ENCODE data around the gene UEVLD. TPM values are rescaled to one million over a fixed set of nuclear protein-coding genes. Genes with fewer than 3 reads are reported as not detected.
"Not testable (repeated sequence)": the region's sequence is repeated elsewhere in the genome, so short reads cannot be mapped to it uniquely, and the experiment has no call there.

UEVLD gene
- 10.5 and 11.3 TPM in 2 replicates for total RNA-seq (2014; rRNA removed; shearing (Covaris generic))

DNA sequence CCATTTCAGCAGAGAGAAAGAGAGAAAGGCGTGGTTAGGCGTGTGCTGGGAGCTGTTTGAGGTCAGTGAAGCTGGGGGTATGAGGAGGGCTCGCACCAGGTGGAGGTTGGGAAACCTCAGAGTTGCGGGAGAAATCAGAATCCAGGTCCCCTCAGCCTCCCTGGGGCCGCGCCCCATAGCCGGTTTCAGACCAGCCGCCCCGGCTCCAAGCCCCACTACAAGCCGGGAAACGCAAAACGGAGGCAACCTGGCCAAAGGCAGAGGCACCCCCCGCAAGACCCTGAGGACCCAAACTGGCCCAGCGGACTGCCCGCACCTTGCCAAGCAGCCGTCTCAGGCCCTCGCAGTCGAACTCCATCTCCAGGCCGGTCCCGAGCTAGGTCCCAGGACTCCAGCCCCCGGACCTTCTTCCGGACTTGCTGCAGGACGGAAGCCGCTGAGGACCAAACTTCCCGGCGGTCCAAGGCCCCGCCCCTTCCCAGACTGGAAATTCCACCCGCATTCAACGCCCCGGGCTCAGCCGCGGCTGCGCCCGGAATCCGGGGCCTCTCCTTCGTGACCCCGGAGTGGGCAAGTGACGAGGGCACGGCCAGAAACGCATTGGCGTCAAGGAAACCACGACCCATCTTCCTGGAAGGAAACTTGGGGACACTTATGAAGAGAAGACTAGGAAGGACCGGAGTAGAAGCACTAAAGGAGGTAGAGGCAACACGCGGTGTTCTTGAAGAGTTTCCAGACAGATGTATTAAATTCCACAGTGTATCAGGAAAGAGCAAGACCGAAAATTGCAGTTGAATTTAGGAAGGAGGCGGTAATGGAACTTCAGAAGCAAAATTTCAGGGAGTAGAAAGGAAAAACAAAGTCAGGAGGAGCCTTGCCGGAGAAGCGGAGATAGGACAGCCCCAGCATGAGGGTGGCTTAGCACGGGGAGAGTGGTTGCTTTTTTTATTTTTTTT, at the start of gene UEVLD:
Gene UEVLD (minus strand): TSS at position 438 of the 956 bp plus-strand sequence. CDS start 80 bp downstream, at position 358.
- peak; percentile 95 for DNase-seq (ENCODE audit: low spot score)

DNA sequence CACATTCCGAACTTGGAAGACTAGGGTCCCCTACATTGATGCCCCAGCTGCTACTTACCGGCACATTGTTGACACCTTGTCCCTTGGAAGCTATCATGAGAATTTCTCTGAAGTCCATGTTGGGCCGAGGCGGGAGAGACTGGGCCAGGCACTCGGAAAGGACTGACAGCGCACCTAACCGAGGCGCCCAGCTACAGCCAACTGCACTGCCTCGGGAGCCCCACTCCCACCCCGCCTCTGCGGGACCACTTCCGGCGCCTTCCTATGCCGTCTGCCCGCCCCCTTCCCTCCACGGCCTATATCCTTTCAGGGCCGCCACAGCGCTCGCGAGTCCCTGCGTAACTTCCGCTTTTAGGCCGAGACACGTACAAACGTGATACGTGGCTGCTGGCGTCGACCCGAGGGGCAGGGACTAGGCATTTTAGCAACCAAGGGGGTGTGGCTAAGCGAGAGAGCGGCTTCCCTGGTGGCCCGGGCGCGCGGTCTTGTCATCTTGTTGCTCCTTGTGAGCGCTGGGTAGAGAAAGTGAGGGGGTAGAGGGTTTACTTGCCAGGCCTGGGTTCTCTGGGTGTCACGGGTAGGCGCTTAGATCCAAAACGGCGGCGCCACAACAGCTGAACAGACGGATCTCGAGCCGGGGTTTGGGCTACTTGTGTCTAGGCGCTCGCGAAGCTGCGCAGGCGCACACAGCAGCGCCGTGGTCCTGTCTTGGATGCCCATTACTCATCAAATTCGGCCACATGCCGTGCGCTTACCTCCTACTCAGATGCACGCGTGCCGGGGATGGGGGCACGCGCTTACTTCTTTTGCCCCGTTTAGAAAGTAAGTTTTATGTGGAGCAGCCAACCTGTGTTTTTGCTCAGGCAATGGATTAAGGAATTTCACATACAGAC, 45.9 kb upstream of the UEVLD start, which contains the start of gene SPTY2D1:
Gene SPTY2D1 (minus strand): TSS at position 203 of the 893 bp plus-strand sequence. CDS start 85 bp downstream, at position 118.
- peak; percentile 99 for DNase-seq (ENCODE audit: low spot score)

DNA sequence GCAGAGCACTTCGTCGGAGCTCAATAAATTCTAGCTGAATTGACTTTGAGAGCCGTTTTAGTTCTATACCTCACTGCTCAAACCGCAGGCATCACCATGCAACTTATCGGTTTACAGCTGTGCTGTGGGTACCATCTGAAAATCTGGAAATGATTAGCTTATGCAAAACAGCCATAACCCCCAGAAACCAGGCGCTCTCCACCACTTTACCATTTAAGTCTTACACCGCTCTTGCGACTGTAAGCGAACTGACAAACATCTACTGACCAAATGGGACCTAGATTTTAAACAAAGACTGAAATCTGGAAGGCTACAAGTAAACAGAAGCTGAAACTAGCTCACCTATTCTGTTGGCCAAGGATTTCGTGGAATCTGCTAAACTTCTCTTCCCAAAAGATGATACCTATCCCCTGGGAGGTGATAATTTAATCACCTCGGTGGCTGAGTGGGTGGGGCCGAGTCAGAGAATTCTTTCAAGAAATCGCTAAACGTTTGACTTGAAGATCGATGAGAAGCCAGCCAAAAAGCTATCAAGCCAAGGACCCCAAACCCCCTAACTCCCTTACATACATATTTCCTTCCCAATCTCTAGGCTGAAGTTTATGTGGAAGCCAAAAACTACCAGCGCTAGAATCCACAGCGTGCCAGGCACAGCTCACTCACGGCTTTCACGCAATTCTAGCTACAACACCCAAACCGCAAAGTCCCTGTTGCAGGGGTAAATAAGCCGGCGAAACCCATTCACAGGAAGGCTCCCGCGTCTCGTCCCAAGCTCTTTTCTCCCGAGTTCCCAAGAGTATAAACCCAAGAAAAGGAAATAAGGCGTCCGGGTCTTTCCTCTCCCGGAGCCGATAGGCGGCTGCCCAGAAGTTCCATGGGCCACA, 45.0 kb upstream of the UEVLD start:
- DNase-seq (ENCODE audit: low spot score): no peak

DNA sequence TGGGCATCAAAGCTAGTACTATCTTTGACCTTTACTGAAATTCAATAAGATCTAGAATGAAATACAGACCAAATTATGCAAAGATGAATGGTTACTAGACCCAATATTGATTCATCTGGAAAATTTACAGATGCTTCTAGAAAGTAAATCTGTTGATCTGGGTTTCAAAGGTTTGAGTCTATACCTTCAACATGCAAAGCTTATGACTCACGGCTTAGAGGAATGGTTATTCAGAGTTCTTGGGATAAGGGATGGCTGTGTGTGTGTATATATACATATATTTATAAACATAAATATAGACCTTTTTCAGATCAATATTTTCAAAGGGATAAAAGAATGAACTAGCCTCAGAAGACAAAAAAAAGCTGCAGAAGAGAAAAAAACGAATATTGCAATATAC, 44.3 kb upstream of the UEVLD start:
- no peak for DNase-seq (ENCODE audit: low spot score)

DNA sequence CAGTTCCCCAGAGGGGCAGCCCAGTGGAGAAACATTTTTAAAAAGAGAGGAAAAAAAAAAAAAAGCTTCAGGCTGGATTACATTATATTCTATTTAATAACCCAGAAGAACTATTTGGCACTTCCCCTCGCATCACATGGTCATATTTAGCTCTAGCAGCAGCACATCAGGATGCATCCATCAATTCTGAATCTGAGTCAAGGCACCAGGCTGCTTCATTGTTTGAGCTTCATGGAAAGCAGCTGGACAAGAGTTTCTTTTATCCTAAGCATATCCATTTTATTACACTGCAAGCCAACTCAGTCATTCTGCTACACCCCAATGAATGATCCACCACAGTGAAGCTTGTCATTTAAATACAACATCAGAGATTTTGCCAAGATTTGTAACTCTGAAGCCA, 35.6 kb upstream of the UEVLD start:
- no peak for DNase-seq (ENCODE audit: low spot score)

DNA sequence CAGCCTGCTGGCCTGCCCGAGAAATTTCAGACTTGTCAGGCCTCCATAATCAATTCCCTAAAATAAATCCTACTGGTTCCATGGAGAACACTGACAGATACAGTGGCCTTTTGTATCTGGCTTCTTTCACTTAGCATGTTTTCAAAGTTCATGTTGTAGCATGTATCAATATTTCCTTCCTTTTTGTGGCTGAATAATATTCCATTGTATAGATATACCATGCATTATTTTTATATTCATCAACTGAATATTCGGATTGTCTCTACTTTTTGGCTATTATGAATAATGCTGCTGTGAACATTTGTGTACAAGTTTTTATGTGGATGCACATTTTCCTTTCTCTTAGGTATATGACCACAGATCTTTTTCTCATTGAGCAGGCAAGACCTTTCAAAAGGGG, 35.2 kb upstream of the UEVLD start:
- no peak for DNase-seq (ENCODE audit: low spot score)

DNA sequence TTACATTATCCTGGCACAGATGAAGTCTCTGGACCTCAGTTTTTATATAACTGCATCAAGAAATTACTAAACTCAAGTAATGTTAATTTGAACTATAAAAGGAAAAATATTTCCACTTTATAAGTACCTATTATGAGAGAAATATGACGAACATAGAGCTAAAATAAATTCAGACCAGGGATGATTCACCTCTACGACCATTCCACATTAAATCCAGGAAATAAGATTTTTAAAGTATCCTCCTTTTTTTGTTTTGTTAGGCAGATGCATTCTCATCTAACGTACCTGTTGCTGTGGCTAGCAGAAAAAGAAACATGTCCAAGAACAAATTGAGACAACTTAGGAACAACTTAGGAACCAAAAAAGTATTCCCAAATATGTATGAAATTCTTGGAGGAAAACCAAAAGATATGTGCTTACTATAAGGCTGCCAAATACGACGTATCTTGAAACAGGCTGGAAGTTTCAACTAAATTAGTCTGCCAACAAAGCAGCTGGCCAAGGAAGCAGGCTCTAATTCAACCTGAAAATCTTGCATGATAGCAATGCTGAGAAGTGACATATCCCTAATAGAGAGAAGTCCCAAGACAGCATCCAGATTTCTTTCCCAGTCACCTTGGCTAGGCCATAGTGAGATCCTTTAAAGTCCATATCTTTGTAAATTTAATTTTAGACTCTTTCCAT, 29.9 kb upstream of the UEVLD start:
- no peak for DNase-seq (ENCODE audit: low spot score)

DNA sequence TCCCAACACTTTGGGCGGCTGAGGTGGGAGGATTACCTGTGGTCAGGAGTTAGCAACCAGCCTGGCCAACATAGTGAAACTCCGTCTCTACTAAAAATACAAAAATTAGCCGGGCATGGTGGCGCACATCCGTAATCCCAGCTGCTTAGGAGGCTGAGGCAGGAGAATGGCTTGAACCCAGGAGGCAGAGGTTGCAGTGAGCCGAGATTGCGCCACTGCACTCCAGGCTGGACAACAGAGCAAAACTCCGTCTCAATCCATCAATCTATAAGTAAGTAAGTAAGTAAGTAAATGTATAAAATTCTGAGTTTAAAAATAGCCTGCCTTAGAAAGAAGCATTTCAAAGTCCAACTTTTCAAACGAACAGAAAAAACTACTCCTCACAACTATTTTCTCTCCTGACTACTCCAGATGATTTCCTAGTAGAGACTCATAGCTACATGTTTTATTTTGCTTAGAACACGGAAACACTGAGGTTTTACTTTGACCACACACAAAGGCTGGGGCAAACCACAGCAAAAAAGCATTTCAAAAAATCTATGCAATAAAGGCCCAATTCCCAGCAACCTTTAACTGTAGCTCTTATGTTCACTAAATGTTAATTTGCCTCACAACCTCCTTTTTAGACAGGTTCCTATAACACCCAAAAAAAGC, 29.3 kb upstream of the UEVLD start:
- DNase-seq (ENCODE audit: low spot score): no peak

DNA sequence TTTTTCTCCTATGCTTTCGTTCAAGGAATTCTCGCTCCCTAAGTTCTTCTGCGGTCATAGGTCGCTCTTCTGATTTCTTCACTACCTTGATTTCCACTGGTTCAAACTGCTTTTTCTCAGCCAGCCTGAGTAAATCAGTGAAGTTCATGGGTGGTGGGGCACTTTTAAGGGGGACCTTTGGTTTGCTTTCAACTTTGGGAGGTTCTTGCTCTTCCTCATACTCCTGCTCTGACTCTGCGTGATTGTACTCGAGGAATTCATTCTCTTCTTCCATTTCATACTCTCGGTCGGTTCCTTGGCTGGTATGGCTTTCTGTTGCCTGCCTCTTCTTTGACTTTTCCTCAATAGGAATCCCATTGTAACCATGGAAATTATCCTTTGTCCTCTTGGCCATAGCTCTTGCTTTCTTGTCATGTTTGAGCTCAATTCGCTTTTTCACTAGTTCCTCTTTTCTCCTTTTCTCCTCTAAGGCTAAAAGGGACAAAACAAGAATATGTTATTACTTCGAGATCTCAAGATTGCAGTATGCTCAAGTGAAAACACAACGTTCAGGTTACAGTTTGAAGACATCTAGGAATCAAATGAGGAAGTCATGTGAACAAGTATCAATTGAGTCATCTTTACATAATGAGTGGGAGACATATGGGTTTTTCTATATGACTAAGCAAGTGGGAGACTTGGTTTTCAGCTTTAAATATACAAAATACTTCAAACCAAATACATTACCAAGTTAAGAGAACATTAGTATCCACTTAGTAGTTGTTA, 27.3 kb upstream of the UEVLD start:
- DNase-seq (ENCODE audit: low spot score): no peak

DNA sequence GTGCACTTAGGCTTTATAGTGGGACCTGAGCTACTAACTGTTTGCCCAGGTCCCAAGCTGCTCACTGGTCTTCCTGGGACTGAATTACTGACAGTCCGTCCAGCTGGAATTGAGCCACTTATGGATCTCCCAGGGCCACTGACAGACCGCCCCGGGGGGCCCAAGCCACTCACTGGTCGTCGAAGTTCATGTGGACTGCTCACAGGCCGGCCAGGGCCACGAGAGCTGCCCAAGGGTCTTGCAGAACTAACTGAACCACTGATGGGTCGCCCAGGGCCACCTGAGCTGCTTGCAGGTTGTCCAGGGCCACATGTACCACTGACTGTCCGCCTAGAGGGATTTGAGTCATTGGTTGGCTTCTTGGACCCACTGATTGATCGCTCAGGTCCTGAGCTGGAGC, 26.1 kb upstream of the UEVLD start:
- no peak for DNase-seq (ENCODE audit: low spot score)

DNA sequence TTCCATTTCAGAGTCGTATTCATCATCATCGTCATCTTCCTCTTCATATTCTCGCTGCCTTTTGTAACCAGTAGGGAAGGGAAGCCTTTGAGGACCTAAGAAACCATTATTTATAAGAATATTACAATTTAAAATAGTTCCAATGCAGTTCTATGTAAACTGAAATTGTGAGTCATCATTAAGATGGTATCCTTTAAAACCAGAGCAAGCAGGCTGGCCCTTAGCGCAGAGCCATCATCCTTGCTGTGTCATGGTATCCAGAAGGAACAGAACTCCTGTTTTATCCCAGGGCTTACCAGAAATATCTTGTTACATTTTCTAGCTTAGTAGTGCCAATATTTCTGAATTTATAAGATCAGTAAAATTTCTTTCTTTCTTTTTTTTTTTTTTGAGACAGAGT, 23.9 kb upstream of the UEVLD start:
- no peak for DNase-seq (ENCODE audit: low spot score)

DNA sequence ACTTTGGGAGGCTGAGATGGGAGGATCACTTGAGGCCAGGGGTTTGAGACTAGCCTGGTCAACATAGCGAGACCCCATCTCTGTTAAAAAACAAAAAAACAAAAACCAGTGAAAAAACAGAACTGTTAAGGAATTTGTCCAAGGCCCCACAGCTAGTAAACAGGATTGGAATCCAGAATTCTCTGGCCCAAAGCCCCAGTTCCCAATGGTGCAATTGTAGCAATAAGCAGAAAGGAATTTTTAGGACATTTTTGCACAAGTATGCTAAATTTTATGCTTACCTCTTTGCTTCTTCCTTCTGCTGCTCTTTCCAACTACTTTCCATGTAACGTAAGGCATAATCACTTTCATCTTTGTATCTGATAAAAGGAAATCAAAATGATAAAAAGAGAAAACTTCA, 22.7 kb upstream of the UEVLD start:
- DNase-seq (ENCODE audit: low spot score): no peak

DNA sequence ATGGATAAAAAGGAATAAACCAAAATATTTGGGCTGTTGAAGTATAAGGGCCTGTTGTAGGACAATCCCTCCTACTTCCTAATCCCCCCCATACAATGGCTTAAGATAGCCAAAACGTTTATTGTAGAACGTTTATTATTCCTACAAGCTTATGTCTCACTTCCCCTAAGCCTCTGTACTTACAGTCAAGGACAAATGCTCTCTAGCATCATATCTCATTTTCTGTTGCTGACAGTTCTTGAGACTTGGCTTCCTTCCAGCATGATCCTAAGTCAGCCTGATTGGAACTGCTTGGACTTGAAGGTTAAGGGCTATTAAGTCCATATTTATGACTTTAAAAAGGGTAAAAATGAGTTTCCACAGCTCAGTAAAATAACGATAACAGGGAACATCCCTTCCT, 19.8 kb upstream of the UEVLD start:
- no peak for DNase-seq (ENCODE audit: low spot score)

DNA sequence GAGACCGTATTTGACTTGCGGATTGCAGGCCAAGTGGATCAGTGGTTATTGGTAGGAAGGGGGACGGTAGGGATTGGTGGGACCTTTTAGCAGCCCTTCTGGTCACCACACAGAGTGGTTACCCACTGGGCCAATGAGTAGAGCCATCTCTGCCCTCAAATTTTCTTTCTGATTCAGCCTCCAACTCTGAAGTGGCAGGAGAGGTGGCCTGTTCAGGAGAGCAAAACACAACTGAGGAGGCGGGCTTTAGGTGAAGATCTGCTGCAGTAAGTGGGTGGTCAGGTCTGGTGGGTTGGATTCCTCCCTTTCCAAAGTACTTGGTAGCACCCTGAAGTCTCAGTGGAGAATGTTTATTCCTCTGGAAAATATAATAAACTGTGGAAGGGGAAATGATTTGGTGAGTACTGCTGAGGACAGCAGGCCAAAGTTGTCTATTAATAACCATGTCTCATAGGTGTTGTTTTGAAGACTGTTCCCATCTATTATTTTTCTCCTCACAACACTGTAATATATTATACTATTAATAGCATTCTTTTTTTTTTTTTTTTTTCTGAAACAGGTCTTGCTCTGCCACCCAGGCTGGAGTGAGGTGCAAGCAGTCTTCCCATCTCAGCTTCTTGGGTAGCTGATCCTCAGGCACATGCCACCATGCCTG, 12.5 kb upstream of the UEVLD start:
- no peak for DNase-seq (ENCODE audit: low spot score)

DNA sequence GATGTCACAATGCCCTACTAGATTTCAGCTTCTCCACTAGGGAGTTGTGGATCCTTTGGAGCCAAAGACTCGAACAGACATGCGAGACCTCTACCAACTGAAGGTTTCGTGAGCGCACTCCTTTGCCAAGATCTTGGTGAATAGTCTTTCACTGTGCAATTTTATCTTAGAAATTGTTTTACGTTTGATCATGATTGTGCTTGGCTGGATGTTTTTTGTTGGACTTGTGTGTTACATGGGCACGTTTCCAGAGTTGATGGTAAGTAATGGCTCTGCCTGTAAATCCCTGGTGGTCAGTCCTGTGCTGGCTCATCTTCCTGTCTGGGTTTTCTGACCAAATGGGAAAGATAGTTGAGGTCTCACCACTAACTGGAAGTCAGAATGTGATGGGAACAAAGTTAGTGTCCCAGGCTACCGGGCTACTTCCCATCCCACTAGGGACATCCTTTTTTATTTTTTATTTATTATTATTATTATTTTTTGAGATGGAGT, 11.3 kb upstream of the UEVLD start, which contains the start of gene MISFA:
Gene MISFA (plus strand): TSS at position 51 of the 492 bp plus-strand sequence. CDS start 140 bp downstream, at position 191.
- no peak for DNase-seq (ENCODE audit: low spot score)

DNA sequence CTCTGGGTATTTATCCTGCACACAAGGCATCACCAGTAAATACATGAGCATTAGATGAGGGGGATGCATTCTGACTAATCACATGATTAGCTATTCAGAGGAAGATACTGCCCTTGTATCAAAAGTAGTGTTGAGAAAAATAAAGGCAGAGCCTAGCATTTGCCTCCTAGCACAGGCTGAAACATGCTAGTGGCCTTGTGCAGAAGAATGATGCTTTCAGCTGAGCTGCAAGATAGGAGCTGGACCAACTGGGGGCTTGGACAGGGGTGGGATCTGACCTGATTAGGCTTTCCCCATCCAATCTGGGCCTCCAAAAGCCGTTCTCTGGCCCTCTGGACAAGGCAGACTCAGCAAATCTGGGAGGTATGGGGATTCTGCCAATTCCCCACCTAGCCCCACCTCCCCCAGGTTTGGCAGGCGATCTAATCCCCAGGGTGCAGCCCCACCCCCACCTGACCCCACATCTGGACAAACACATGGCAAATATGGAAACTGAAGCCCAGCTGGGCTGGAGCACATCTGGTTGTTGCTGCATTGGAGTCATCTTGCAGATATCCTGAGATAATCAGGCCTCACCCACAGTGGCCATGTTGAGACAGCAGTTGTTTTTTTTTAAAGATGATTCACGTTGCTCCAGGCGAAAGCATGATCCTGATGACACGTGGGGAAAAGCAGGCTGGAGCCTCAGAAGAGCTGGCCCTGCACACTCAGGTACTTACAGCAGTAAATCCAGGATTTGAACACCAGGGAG, 6.6 kb upstream of the UEVLD start:
- no peak for DNase-seq (ENCODE audit: low spot score)

DNA sequence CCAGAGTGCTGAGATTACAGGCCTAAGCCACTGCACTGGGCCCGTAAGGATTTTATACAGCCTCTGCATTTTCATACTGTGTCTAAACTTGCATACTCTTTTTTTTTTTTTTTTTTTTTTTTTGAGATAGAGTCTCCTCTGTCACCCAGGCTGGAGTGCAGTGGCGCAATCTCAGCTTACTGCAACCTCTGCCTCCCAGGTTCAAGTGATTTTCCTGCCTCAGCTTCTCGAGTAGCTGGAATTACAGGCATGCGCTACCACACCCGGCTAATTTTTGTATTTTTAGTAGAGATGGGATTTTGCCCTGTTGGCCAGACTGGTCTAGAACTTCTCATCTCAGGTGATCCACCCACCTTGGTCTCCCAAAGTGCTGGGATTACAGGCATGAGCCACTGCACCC, 5.6 kb upstream of the UEVLD start:
- not testable (repeated sequence) for DNase-seq (ENCODE audit: low spot score)

DNA sequence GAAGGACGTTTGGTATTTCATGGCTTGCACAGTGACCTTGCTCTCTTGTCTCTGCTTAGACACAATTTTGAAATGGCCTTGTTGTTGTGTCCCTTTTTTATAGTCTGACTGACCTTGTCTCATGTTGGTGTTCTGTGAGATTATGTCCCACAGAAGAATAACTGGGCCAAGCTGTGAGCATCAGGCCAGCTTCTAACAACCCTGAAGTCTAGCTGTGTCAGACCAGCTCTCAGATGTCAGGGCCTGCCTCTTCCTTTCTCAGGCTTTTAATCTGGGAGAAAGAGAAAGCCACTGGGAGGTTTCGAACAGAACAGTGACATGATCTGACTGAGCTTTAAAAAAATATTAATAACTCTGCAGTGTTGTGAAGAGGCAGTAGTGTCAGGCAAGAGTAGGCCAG, 2.0 kb upstream of the UEVLD start:
- DNase-seq (ENCODE audit: low spot score): no peak
